ENCODE measurements around the gene OR51B4.
"Not testable (repeated sequence)": the region's sequence is repeated elsewhere in the genome, so short reads cannot be mapped to it uniquely, and the experiment has no call there.

The OR51B4 gene

GRCh38 chr11:5313326-5314023 lies 11.7 kb upstream of the OR51B4 start:
- not testable (repeated sequence) for H3K9ac ChIP-seq (ENCODE audit: low read length); H3K4me1 ChIP-seq (ENCODE audit: control insufficient read depth, insufficient read depth, low read length); H3K36me3 ChIP-seq (ENCODE audit: control insufficient read depth, insufficient read depth, low read length); H3K27ac ChIP-seq (ENCODE audit: low read depth, low read length); H3K4me3 ChIP-seq (ENCODE audit: low read length); H3K27me3 ChIP-seq (ENCODE audit: control insufficient read depth, insufficient read depth, low read length)

DNA sequence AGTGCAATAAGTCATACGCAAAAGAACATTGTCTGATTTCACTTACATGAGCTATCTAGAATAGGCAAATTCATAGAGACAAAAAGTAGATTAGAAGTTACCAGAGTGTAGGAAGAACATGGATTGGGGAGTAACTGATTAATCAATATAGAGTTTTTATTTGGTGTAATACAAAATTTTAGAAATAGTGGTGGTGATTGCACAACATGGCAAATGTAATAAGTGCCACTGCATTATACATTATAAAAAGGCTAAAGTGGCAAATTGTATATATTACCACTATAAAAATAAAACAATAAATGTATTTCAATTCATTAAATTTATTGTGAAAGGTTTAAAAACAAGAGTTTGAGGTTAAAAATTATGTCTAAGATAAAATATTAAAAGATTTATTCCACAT lies 8.7 kb upstream of the OR51B4 start:
- Histone ChIP-seq H3K36me3 (ENCODE audit: control insufficient read depth, insufficient read depth, low read length) (no peaks in the 10 kb centered on the region), H3K27me3 (ENCODE audit: control insufficient read depth, insufficient read depth, low read length) (no peaks in the 10 kb centered on the region), H3K27ac (ENCODE audit: low read depth, low read length) (no peak overlapping the region), H3K4me1 (ENCODE audit: control insufficient read depth, insufficient read depth, low read length) (no peaks in the 10 kb centered on the region), H3K4me3 (ENCODE audit: low read length) (no peak overlapping the region), H3K9ac (ENCODE audit: low read length) (no peak overlapping the region)

DNA sequence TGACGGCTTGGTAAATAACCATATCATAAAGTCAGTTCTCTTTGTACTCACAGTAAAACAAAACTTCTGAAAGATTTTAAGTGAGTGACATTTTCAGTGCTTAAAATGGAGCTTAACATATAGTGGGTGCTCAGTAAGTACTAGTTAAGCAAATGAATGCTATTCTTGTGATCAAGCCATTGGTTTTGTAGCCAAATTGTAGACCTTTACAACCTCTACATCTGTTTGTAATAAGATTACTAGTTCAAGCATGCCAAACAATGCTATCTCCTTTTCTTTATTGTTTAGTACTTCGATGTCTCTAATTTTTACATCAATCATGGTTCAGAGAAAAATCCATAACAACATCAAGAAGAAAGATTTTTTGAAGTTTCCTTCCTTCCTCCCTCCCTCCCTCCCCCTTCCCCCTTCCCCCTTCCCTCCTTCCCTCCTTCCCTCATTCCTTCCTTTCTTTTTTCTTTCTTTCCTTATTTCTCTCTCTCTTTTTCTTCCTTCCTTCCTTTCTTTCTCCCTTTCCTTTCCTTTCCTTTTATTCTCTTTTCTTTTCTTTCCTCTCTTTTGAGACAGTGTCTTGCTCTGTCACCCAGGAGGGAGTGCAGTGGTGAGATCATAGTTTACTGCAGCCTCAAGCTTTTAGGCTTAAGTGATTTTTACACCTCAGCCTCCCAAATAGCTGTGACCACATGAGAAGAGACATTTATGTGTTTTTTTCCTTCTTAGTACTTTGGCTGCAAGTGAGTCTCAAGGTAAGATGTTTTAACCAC lies 5.7 kb upstream of the OR51B4 start:
- H3K9ac ChIP-seq (ENCODE audit: low read length) = no peak overlapping the region
- H3K36me3 ChIP-seq (ENCODE audit: control insufficient read depth, insufficient read depth, low read length) = no peaks in the 10 kb centered on the region
- no peak overlapping the region for H3K27ac ChIP-seq (ENCODE audit: low read depth, low read length)
- H3K4me1 ChIP-seq (ENCODE audit: control insufficient read depth, insufficient read depth, low read length) = no peaks in the 10 kb centered on the region
- no peaks in the 10 kb centered on the region for H3K27me3 ChIP-seq (ENCODE audit: control insufficient read depth, insufficient read depth, low read length)
- no peak overlapping the region for H3K4me3 ChIP-seq (ENCODE audit: low read length)

- Histone ChIP-seq H3K9ac (ENCODE audit: low read length) (no peak overlapping the region), H3K4me3 (ENCODE audit: low read length) (no peak overlapping the region), H3K4me1 (ENCODE audit: control insufficient read depth, insufficient read depth, low read length) (no peaks in the 10 kb centered on the region), H3K36me3 (ENCODE audit: control insufficient read depth, insufficient read depth, low read length) (no peaks in the 10 kb centered on the region), H3K27me3 (ENCODE audit: control insufficient read depth, insufficient read depth, low read length) (no peaks in the 10 kb centered on the region), H3K27ac (ENCODE audit: low read depth, low read length) (no peak overlapping the region)
Measured at GRCh38 chr11:5304046-5304445, 2.3 kb upstream of the OR51B4 start.

DNA sequence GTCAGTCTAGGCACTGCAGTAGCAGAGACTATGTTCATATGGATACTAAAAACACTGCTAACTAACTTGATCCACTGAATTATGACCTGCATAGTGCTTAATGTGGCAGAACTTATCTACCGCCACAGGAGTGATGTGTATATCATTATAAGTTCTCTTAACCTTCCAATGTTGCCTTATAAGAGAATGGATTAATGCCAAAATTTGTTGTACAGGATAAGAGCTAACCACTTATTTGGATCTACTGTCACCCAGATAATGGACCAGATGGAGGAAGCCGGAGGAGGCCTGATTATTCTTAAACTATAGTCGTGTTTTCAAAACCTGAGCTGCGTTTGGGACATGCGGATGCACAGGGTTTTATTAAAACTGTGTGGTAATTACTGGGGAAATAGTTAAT lies 1.9 kb upstream of the OR51B4 start:
- H3K36me3 ChIP-seq (ENCODE audit: control insufficient read depth, insufficient read depth, low read length) = no peaks in the 10 kb centered on the region
- H3K27ac ChIP-seq (ENCODE audit: low read depth, low read length) = no peak overlapping the region
- H3K9ac ChIP-seq (ENCODE audit: low read length) = no peak overlapping the region
- H3K4me3 ChIP-seq (ENCODE audit: low read length) = no peak overlapping the region
- no peaks in the 10 kb centered on the region for H3K27me3 ChIP-seq (ENCODE audit: control insufficient read depth, insufficient read depth, low read length)
- no peaks in the 10 kb centered on the region for H3K4me1 ChIP-seq (ENCODE audit: control insufficient read depth, insufficient read depth, low read length)

- Histone ChIP-seq H3K9ac (ENCODE audit: low read length) (no peak overlapping the region), H3K36me3 (ENCODE audit: control insufficient read depth, insufficient read depth, low read length) (no peaks in the 10 kb centered on the region), H3K4me1 (ENCODE audit: control insufficient read depth, insufficient read depth, low read length) (no peaks in the 10 kb centered on the region), H3K27me3 (ENCODE audit: control insufficient read depth, insufficient read depth, low read length) (no peaks in the 10 kb centered on the region), H3K4me3 (ENCODE audit: low read length) (no peak overlapping the region), H3K27ac (ENCODE audit: low read depth, low read length) (no peak overlapping the region)
Measured at GRCh38 chr11:5300251-5300650, 1.5 kb downstream of the OR51B4 start.

DNA sequence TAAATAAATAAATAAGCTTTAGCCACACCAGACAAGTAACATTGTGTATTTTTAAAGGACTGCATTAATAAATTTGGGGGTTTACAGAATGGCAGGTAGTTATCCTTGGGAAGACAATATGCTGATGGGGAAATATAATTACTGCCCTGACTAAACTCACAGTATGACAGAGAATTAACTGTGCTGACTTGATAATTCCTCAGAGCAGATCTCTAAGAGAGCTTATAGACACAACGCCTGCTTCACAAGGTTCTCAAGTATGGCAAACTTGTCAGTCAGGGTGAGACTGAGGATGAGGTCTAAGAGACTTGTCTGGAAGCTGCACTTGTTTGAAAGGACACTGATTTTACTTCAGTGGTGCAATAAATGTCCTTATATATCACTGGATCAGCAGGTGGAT lies 3.3 kb downstream of the OR51B4 start:
- H3K9ac ChIP-seq (ENCODE audit: low read length) = no peak overlapping the region
- no peaks in the 10 kb centered on the region for H3K4me1 ChIP-seq (ENCODE audit: control insufficient read depth, insufficient read depth, low read length)
- no peak overlapping the region for H3K4me3 ChIP-seq (ENCODE audit: low read length)
- H3K36me3 ChIP-seq (ENCODE audit: control insufficient read depth, insufficient read depth, low read length) = no peaks in the 10 kb centered on the region
- no peak overlapping the region for H3K27ac ChIP-seq (ENCODE audit: low read depth, low read length)
- no peaks in the 10 kb centered on the region for H3K27me3 ChIP-seq (ENCODE audit: control insufficient read depth, insufficient read depth, low read length)

DNA sequence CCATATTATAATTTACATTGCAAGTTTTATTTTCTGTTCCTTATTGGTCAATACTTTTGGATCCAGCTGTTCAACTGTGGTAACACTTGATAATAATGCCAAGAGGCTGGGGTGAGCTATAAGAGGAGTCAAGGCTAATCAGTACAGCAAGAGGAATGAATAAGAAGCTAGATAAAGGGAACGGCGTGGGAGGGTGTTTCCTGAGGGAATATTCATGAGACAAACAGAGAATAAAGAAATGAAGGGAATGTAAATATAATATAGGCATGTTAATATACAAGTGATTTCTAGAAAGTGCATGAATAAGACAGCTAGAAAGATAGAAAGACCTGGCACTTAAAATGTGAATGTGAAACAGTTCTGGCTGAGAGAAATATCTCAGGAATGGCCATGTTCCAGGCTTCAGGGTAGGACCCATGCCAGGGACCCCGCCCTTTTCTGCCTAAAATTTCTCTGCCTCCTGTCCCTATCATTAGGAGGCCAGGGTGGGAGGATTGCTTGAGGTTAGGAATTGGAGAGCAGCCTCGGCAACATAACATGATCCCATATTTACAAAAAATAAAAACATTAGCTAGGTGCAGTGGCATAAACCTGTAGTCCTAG lies 3.9 kb downstream of the OR51B4 start:
- H3K4me1 ChIP-seq (ENCODE audit: control insufficient read depth, insufficient read depth, low read length) = no peaks in the 10 kb centered on the region
- H3K27ac ChIP-seq (ENCODE audit: low read depth, low read length) = no peak overlapping the region
- H3K9ac ChIP-seq (ENCODE audit: low read length) = no peak overlapping the region
- H3K27me3 ChIP-seq (ENCODE audit: control insufficient read depth, insufficient read depth, low read length) = no peaks in the 10 kb centered on the region
- H3K4me3 ChIP-seq (ENCODE audit: low read length) = no peak overlapping the region
- no peaks in the 10 kb centered on the region for H3K36me3 ChIP-seq (ENCODE audit: control insufficient read depth, insufficient read depth, low read length)

DNA sequence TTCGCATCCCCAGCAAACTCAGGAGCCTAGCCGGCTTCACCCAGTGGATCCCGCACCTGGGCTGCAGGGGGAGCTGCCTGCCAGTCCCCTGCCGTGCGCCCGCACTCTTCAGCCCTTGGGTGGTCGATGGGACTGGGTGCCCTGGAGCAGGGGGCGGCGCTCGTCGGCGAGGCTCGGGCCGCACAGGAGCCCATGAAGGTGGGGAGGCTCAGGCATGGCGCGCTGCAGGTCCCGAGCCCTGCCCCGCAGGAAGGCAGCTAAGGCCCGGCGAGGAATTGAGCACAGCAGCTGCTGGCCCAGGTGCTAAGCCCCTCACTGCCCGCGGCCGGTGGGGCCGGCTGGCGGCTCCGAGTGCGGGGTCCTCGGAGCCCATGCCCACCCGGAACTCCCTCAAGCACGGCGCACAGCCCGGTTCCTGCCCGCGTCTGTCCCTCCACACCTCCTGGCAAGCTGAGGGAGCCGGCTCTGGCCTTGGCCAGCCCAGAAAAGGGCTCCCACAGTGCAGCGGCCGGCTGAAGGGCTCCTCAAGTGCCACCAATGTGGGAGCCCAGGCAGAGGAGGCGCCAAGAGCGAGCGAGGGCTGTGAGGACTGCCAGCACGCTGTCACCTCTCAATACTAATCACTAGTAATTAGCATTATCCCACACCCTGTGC lies 7.3 kb downstream of the OR51B4 start:
- H3K4me1 ChIP-seq (ENCODE audit: control insufficient read depth, insufficient read depth, low read length); H3K9ac ChIP-seq (ENCODE audit: low read length); H3K36me3 ChIP-seq (ENCODE audit: control insufficient read depth, insufficient read depth, low read length); H3K27ac ChIP-seq (ENCODE audit: low read depth, low read length); H3K27me3 ChIP-seq (ENCODE audit: control insufficient read depth, insufficient read depth, low read length); H3K4me3 ChIP-seq (ENCODE audit: low read length): not testable (repeated sequence)

GRCh38 chr11:5293028-5293427 lies 8.7 kb downstream of the OR51B4 start:
- Histone ChIP-seq H3K9ac (ENCODE audit: low read length) (no peak overlapping the region), H3K4me3 (ENCODE audit: low read length) (no peak overlapping the region), H3K36me3 (ENCODE audit: control insufficient read depth, insufficient read depth, low read length) (no peaks in the 10 kb centered on the region), H3K27me3 (ENCODE audit: control insufficient read depth, insufficient read depth, low read length) (no peaks in the 10 kb centered on the region), H3K4me1 (ENCODE audit: control insufficient read depth, insufficient read depth, low read length) (no peaks in the 10 kb centered on the region), H3K27ac (ENCODE audit: low read depth, low read length) (no peak overlapping the region)

DNA sequence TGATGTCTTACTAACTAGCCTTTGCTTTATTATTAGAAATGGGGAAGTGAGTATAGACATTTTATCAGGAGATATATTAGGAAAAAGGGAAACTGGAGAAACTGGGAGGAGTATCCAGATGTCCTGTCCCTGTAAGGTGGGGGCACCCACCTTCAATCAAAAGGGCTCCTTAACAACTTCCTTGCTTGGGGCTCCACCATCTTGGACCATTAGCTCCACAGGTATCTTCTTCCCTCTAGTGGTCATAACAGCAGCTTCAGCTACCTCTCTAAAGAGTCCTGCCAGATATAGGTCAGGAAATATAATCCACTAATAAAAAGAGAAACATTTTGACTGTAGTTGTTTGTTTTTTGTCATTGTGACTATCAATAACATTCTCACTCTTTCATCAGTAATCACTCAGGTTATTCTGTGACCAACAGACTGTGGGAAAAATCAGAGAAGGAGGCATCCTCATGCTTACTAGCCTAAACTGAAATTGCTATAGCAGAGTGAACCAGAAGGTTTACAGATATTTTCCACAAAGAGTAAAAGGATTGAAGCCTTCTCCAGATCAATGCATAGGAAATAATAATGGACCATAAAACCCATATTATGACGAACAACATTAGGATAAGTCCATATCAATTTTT lies 10.4 kb downstream of the OR51B4 start:
- Histone ChIP-seq H3K27ac (ENCODE audit: low read depth, low read length) (no peak overlapping the region), H3K27me3 (ENCODE audit: control insufficient read depth, insufficient read depth, low read length) (no peaks in the 10 kb centered on the region), H3K36me3 (ENCODE audit: control insufficient read depth, insufficient read depth, low read length) (no peaks in the 10 kb centered on the region), H3K4me1 (ENCODE audit: control insufficient read depth, insufficient read depth, low read length) (no peaks in the 10 kb centered on the region), H3K9ac (ENCODE audit: low read length) (no peak overlapping the region), H3K4me3 (ENCODE audit: low read length) (no peak overlapping the region)

DNA sequence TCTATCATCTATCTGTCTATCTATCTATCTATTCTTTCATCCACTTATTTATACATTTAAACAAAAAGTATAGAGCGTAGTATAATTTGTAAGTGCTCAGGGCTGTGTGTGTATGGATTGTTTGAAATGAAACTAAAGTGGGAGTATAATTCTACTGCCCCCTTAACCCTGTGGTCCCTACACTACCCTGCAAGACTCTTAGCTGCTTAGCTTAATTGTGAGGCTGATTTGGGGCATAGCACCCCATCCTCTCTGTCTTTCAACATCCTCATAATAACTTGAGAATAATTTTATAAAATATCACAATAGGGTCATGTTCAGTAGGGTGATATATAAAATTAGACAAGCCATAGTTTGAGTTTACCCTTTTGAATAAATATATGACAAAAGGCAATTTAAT lies 11.6 kb downstream of the OR51B4 start:
- Histone ChIP-seq H3K4me1 (ENCODE audit: control insufficient read depth, insufficient read depth, low read length) (no peaks in the 10 kb centered on the region), H3K9ac (ENCODE audit: low read length) (no peak overlapping the region), H3K27ac (ENCODE audit: low read depth, low read length) (no peak overlapping the region), H3K27me3 (ENCODE audit: control insufficient read depth, insufficient read depth, low read length) (no peaks in the 10 kb centered on the region), H3K36me3 (ENCODE audit: control insufficient read depth, insufficient read depth, low read length) (no peaks in the 10 kb centered on the region), H3K4me3 (ENCODE audit: low read length) (no peak overlapping the region)

Data from rectal smooth muscle tissue (tissue), 1 donor.